GM12878 (cell line): Measurements from ENCODE around the gene MEGF6. TPM values are rescaled to one million over a fixed set of nuclear protein-coding genes. Genes with fewer than 3 reads are reported as not detected.
A peak's percentile ranks its signal among the peaks of the same experiment; 100 is the strongest.

Experiments used
- ATAC-seq: fragments of 200-7000 bp; cut with Tn5 transposase; 3 replicates; pipeline ENCODE4 v1.9.1; 2020; ENCODE audit warnings: mild to moderate bottlenecking, moderate library complexity
- BruUV-seq: library from RNA; stranded (reverse); fragments of 400-500 nt; replicated peaks from 2 replicates; lab custom pipeline; 2021; lab: Mats Ljungman, UMichigan
- CTCF ChIA-PET: fragments of 300-600 bp; sonication (Branson Sonifier 250); formaldehyde crosslinking; extraction: SDS; loops from one replicate; lab custom pipeline; 2021; ENCODE audit warnings: inconsistent platforms; lab: Yijun Ruan, JAX
- POLR2A ChIA-PET: fragments of 350-600 bp; formaldehyde crosslinking; extraction: SDS; loops from one replicate; lab custom pipeline; 2021; ENCODE audit warnings: inconsistent platforms; lab: Charles Lee
- RAD21 ChIA-PET: fragments of 300-600 bp; sonication (Branson Sonifier 250); formaldehyde crosslinking; loops from one replicate; lab custom pipeline; 2023; ENCODE audit warnings: antibody characterized with exemption; ENCODE audit not compliant: unreplicated experiment; lab: Charles Lee
- SMC1A ChIA-PET: fragments of 300-600 bp; sonication (Branson Sonifier 250); formaldehyde crosslinking; loops from one replicate; lab custom pipeline; 2023; ENCODE audit not compliant: unreplicated experiment, uncharacterized antibody; lab: Charles Lee
- DNase-seq: peaks from one replicate; pipeline ENCODE4 v3.0.0-alpha.2; 2011; ENCODE audit warnings: low read depth, low spot score
- FAIRE-seq: peaks from 3 replicates; lab custom pipeline; 2011; peaks lifted over from hg19 to GRCh38; lab: Jason Lieb, UNC
- H2AFZ ChIP-seq: 2 replicates; pipeline ENCODE4 v1.6.0; 2011; ENCODE audit warnings: low read depth, low read length, control low read depth; ENCODE audit not compliant: control insufficient read depth
- H3K27ac ChIP-seq: 2 replicates; pipeline ENCODE4 v1.5.1; 2011; ENCODE audit warnings: control low read depth; ENCODE audit not compliant: control insufficient read depth, insufficient read depth
- H3K27me3 ChIP-seq, 2 experiments: replicated peaks in 1 of 2; 2 replicates each; pipeline versions ENCODE4 v1.6.0 to v1.6.1; 2011; ENCODE audit warnings: low read length in 1 of 2; ENCODE audit not compliant: control insufficient read depth in 2 of 2, insufficient read depth in 2 of 2
- H3K36me3 ChIP-seq, 2 experiments: 2 replicates each; pipeline ENCODE4 v1.5.1; 2011; ENCODE audit warnings: low read length in 1 of 2; ENCODE audit not compliant: control insufficient read depth in 2 of 2, insufficient read depth in 2 of 2
- H3K4me1 ChIP-seq: 2 replicates; pipeline ENCODE4 v1.6.1; 2011; ENCODE audit warnings: mild to moderate bottlenecking, low read length, moderate library complexity, mixed read lengths; ENCODE audit not compliant: control insufficient read depth, insufficient read depth
- H3K4me2 ChIP-seq: 2 replicates; pipeline ENCODE4 v1.6.0; 2011; ENCODE audit warnings: control low read depth; ENCODE audit not compliant: control insufficient read depth, insufficient read depth
- H3K4me3 ChIP-seq: fragments of 200-600 bp; sonication (generic); 2 replicates; pipeline ENCODE4 v1.5.1; 2016
- H3K79me2 ChIP-seq: 2 replicates; pipeline ENCODE4 v1.6.0; 2011; ENCODE audit warnings: low read length; ENCODE audit not compliant: control insufficient read depth, insufficient read depth
- H3K9ac ChIP-seq: 2 replicates; pipeline ENCODE4 v1.8.0; 2011; ENCODE audit warnings: low read length, control low read depth, mixed read lengths; ENCODE audit not compliant: control insufficient read depth, insufficient read depth
- H3K9me3 ChIP-seq: replicated peaks from 3 replicates; pipeline ENCODE4 v1.5.1; 2011; ENCODE audit warnings: mild to moderate bottlenecking, low read length; ENCODE audit not compliant: control insufficient read depth, insufficient read depth
- H4K20me1 ChIP-seq: 2 replicates; pipeline ENCODE4 v1.6.0; 2011; ENCODE audit not compliant: control insufficient read depth, insufficient read depth
- BMI1 ChIP-seq: fragments of 450-650 bp; IDR thresholded peaks from 2 replicates; pipeline ENCODE4 v1.6.1; 2016; ENCODE audit warnings: mild to moderate bottlenecking, moderate library complexity, borderline replicate concordance
- HSF1 ChIP-seq: fragments of 150-350 bp; IDR thresholded peaks from 2 replicates; pipeline ENCODE4 v1.6.1; 2014; ENCODE audit warnings: mild to moderate bottlenecking, low read depth, low read length
- MEF2A ChIP-seq: IDR thresholded peaks from 2 replicates; pipeline ENCODE4 v1.6.1; 2011; ENCODE audit warnings: low read depth, mild to moderate bottlenecking, low read length, moderate library complexity; ENCODE audit not compliant: insufficient read depth
- MYB ChIP-seq: fragments of 150-350 bp; IDR thresholded peaks from 2 replicates; pipeline ENCODE4 v1.6.1; 2014; ENCODE audit warnings: mild to moderate bottlenecking, low read depth, low read length, borderline replicate concordance
- POLR2A ChIP-seq: IDR thresholded peaks from 2 replicates; pipeline ENCODE4 v1.6.1; 2011; ENCODE audit warnings: low read depth, mild to moderate bottlenecking, low read length
- SIN3A ChIP-seq: IDR thresholded peaks from 2 replicates; pipeline ENCODE4 v1.6.1; 2012; ENCODE audit warnings: low read depth, low read length, improper control_type of control experiment
- WGBS: methylation state at CpG from one replicate; pipeline ENCODE4 v1.1.6; 2016; ENCODE audit warnings: low lambda C conversion rate; ENCODE audit not compliant: insufficient replicate concordance, insufficient coverage; ENCODE audit errors: missing lambda C conversion rate; 5-methylcytosine and 5-hydroxymethylcytosine counted together
- in situ Hi-C: fragments of 300-500 bp; cut with MboI; formaldehyde crosslinking; loops from 9 replicates; pipeline ENCODE4 v1.14.3; 2018; ENCODE audit warnings: mixed read lengths
- intact Hi-C: fragments of 100-400 bp; cut with micrococcal nuclease; formaldehyde crosslinking; loops from one replicate; pipeline ENCODE4 v1.14.2; 2022; ENCODE audit not compliant: unreplicated experiment
- polyA plus RNA-seq, 11 experiments: library from polyadenylated mRNA; depleted of rRNA in 4 of 11; unstranded in 6 of 11; stranded (reverse) in 5 of 11; fragments of >200 nt; fragmentation: Nextera tagmentation in 4 of 11; fragmentation: Illumina TruSeq in 1 of 11; extraction: Ambion mirVana in 4 of 11; extraction: Trizol in 1 of 11; gene quantifications; 1 replicate in 1 of 11; 2 replicates in 10 of 11; pipeline versions ENCODE4 v1.2.1 to v1.2.3, GENCODE V29; 2011 to 2016; ENCODE audit warnings: inconsistent platforms in 2 of 11, missing spikeins in 2 of 11, low read depth in 1 of 11
- total RNA-seq, 4 experiments: library from RNA; depleted of rRNA in 3 of 4; stranded (reverse); fragments of >200 nt in 3 of 4; fragmentation: Illumina TruSeq in 1 of 4; extraction: Trizol in 1 of 4; gene quantifications; 2 replicates each; pipeline versions ENCODE4 v1.2.1 to v1.2.3, GENCODE V29; 2013 to 2021

Gene MEGF6
- total and polyA plus RNA-seq, 10 of the 15 experiments (the other 5 are each of a cell fraction or from before 2014, with no cell fraction given): 0.03 to 0.41 TPM; not detected in 8

GRCh38 chr1:3631320-3632260 is 20.3 kb upstream of the MEGF6 start:
- H3K27ac ChIP-seq: no peak overlapping the region
- H3K9me3 ChIP-seq: no peaks in the 10 kb centered on the region
- no peak overlapping the region for H2AFZ ChIP-seq
- ChIA-PET CTCF (no interaction called here), SMC1A (no interaction called here), POLR2A (interaction anchor here (0.7 kb wide), 1 partner anchor 10 kb away, joined by 3 read pairs; no protein-coding TSS in a partner anchor), RAD21 (no interaction called here)
- intact Hi-C loops: no loop called here
- no TSS peak for BruUV-seq
- no peaks in the 10 kb centered on the region for H3K79me2 ChIP-seq
- WGBS: 85% methylated on average over 30 of the region's 36 CpGs
- peaks cover 16 to 18% of the 10 kb centered on the region in 2 experiments for H3K36me3 ChIP-seq
- no peaks in the 10 kb centered on the region for H4K20me1 ChIP-seq
- no peak overlapping the region for H3K4me3 ChIP-seq
- no peaks in the 10 kb centered on the region for H3K4me1 ChIP-seq
- DNase-seq (no peak), FAIRE-seq (no peak), ATAC-seq (no peak)
- in situ Hi-C loops: no loop called here
- no peak overlapping the region for H3K9ac ChIP-seq
- H3K27me3 ChIP-seq: no peaks in the 10 kb centered on the region
- H3K4me2 ChIP-seq: no peak overlapping the region
- TF ChIP-seq SIN3A (no peak), HSF1 (no peak), POLR2A (peak; percentile 40), BMI1 (no peak), MYB (no peak), MEF2A (no peak)
